NB4 (cell line): ENCODE data around the gene NAB1.

Experiments used
- MYC ChIP-seq: IDR thresholded peaks from 2 replicates; pipeline ENCODE4 v1.6.1; 2011; ENCODE audit warnings: low read depth, low read length
- POLR2A ChIP-seq: IDR thresholded peaks from 2 replicates; pipeline ENCODE4 v1.6.1; 2011; ENCODE audit warnings: mild to moderate bottlenecking; ENCODE audit not compliant: insufficient read length; ENCODE audit errors: extremely low read depth
- TF ChIP-seq, protein P1 (sequence below): IDR thresholded peaks from one replicate; pipeline ENCODE4 v1.5.1; 2012; ENCODE audit warnings: low read depth, low read length
- TF ChIP-seq, protein P2 (sequence below): IDR thresholded peaks from 2 replicates; pipeline ENCODE4 v1.6.1; 2011; ENCODE audit warnings: low read depth, low read length

DNA sequence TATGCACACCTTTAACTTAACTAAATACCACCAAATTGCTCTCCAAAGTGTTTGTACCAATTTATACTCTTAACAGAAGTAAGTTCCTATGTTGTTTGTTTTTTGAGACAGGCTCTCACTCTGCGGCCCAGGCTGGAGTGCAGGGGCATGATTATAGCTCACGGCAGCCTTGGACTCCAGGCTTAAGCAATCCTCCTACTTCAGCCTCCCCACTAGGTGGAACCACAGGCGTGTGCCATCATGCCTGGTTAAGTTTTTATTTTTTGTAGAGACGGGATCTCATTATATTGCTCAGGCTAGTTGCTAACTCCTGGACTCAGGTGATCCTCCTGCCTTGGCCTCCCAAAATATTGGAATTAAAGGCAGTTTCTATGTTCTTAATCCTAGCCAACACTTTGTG lies 13.1 kb upstream of the NAB1 start:
- TF ChIP-seq, protein P1, sequence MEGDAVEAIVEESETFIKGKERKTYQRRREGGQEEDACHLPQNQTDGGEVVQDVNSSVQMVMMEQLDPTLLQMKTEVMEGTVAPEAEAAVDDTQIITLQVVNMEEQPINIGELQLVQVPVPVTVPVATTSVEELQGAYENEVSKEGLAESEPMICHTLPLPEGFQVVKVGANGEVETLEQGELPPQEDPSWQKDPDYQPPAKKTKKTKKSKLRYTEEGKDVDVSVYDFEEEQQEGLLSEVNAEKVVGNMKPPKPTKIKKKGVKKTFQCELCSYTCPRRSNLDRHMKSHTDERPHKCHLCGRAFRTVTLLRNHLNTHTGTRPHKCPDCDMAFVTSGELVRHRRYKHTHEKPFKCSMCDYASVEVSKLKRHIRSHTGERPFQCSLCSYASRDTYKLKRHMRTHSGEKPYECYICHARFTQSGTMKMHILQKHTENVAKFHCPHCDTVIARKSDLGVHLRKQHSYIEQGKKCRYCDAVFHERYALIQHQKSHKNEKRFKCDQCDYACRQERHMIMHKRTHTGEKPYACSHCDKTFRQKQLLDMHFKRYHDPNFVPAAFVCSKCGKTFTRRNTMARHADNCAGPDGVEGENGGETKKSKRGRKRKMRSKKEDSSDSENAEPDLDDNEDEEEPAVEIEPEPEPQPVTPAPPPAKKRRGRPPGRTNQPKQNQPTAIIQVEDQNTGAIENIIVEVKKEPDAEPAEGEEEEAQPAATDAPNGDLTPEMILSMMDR: no peak
- TF ChIP-seq POLR2A (no peak), MYC (no peak)
- TF ChIP-seq, protein P2, sequence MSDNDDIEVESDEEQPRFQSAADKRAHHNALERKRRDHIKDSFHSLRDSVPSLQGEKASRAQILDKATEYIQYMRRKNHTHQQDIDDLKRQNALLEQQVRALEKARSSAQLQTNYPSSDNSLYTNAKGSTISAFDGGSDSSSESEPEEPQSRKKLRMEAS: no peak
